Upper lobe of right lung (tissue), 1 donor: ENCODE measurements around the gene SLBP. TPM values are rescaled to one million over a fixed set of nuclear protein-coding genes. Genes with fewer than 3 reads are reported as not detected.

Experiments used
- ATAC-seq: fragments of 200-7000 bp; cut with Tn5 transposase; one replicate; pipeline ENCODE4 v1.9.1; 2020; ENCODE audit warnings: mild to moderate bottlenecking, moderate library complexity
- DNase-seq: peaks from one replicate; pipeline ENCODE4 v3.0.0-alpha.2; 2020
- H3K27ac ChIP-seq: fragments of 200-600 bp; one replicate; pipeline ENCODE4 v1.8.0; 2022
- H3K27me3 ChIP-seq: fragments of 200-600 bp; one replicate; pipeline ENCODE4 v1.8.0; 2022; ENCODE audit warnings: mild to moderate bottlenecking
- H3K36me3 ChIP-seq: fragments of 200-600 bp; one replicate; pipeline ENCODE4 v1.8.0; 2022
- H3K4me1 ChIP-seq: fragments of 200-600 bp; one replicate; pipeline ENCODE4 v1.8.0; 2022
- H3K4me3 ChIP-seq: fragments of 200-600 bp; one replicate; pipeline ENCODE4 v1.8.0; 2022; ENCODE audit warnings: mild to moderate bottlenecking
- H3K9me3 ChIP-seq: fragments of 200-600 bp; one replicate; pipeline ENCODE4 v1.8.0; 2022
- CTCF ChIP-seq: fragments of 200-600 bp; IDR thresholded peaks from one replicate; pipeline ENCODE4 v1.8.0; 2022; ENCODE audit warnings: antibody characterized with exemption
- intact Hi-C: fragments of 100-400 bp; cut with DNase I; formaldehyde crosslinking; loops from one replicate; pipeline ENCODE4 v1.11.0; 2022
- total RNA-seq: library from RNA; stranded (reverse); fragmentation: NEBNext Ultra II Directional; extraction: Animal tissue kit (Norgen Biotek cat#: 25700); gene quantifications from one replicate; pipeline ENCODE4 v1.2.1, GENCODE V29; 2021
- donor health status: DM: no; HTN: yes; CAD: no; lungs with severe emphysema.

SLBP gene
- total RNA-seq, 1 donor from 2014 or later, result 32.8 TPM

DNA sequence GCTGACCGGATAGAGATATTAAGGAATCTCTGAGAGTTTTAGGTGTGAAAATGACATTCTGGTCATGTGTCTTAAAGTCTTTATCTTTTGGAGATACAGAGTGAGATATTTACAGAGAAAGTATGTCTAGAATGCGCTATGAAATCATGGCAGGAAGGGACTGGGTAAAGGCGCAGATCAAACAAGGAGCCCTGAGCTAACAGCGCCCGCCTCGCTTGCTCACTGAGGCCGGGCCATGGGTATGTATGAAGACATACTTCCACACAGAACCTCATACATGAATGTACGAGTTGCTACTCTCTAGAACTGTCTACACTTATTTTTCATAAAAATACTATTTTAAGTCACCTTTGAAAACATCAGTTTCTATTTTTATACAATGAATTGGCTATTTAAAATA lies 48.0 kb downstream of the SLBP start:
- no peaks in the 10 kb centered on the region for H3K4me1 ChIP-seq
- TF ChIP-seq CTCF, result no peak
- DNase-seq, result no peak
- no peak overlapping the region for H3K4me3 ChIP-seq
- ATAC-seq, result no peak
- H3K27ac ChIP-seq, result no peak overlapping the region
- no peaks in the 10 kb centered on the region for H3K36me3 ChIP-seq
- H3K27me3 ChIP-seq, result no peaks in the 10 kb centered on the region
- intact Hi-C loops, result no loop called here
- no peaks in the 10 kb centered on the region for H3K9me3 ChIP-seq

- no peak overlapping the region for H3K4me3 ChIP-seq
- H3K27ac ChIP-seq, result no peak overlapping the region
- intact Hi-C loops, result no loop called here
- H3K36me3 ChIP-seq, result no peaks in the 10 kb centered on the region
- no peak for TF ChIP-seq CTCF
- no peak for ATAC-seq
- no peaks in the 10 kb centered on the region for H3K4me1 ChIP-seq
- no peaks in the 10 kb centered on the region for H3K9me3 ChIP-seq
- no peak for DNase-seq
- no peaks in the 10 kb centered on the region for H3K27me3 ChIP-seq
Observed at GRCh38 chr4:1663549-1663948, 48.6 kb downstream of the SLBP start.

DNA sequence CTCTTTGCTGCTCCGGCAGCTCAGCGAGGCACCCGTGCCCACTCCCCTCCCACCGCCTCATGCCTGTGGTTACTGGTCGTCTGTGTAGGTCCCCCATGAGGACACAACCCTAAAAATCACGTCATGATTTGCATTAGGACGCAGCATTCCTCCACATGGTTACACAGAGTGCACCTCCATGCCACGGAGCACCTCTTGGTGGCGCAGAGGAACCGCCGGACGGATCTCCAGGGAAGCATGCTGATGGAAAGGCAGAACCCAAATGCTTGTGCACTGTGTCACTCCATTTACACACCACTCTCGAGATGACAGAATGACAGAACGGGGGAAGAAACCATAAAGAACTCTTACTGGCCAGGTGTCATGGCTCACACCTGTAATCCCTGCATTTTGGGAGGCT lies 50.4 kb downstream of the SLBP start:
- TF ChIP-seq CTCF, result no peak
- no peaks in the 10 kb centered on the region for H3K36me3 ChIP-seq
- no peak for DNase-seq
- no peaks in the 10 kb centered on the region for H3K9me3 ChIP-seq
- H3K27ac ChIP-seq, result no peak overlapping the region
- no peaks in the 10 kb centered on the region for H3K27me3 ChIP-seq
- ATAC-seq, result no peak
- H3K4me1 ChIP-seq, result no peaks in the 10 kb centered on the region
- no peak overlapping the region for H3K4me3 ChIP-seq
- intact Hi-C loops, result no loop called here

GRCh38 chr4:1660948-1661677 lies 51.0 kb downstream of the SLBP start:
- H3K4me3 ChIP-seq, result no peak overlapping the region
- H3K27me3 ChIP-seq, result no peaks in the 10 kb centered on the region
- ATAC-seq (no peak), DNase-seq (no peak)
- no peaks in the 10 kb centered on the region for H3K9me3 ChIP-seq
- no peaks in the 10 kb centered on the region for H3K4me1 ChIP-seq
- TF ChIP-seq CTCF, result no peak
- no peaks in the 10 kb centered on the region for H3K36me3 ChIP-seq
- intact Hi-C loops, result no loop called here
- H3K27ac ChIP-seq, result no peak overlapping the region

- Histone ChIP-seq H3K4me1 (no peaks in the 10 kb centered on the region), H3K9me3 (no peaks in the 10 kb centered on the region), H3K36me3 (no peaks in the 10 kb centered on the region), H3K4me3 (no peak overlapping the region), H3K27me3 (no peaks in the 10 kb centered on the region), H3K27ac (no peak overlapping the region)
- DNase-seq (no peak), ATAC-seq (no peak)
- intact Hi-C loops, result no loop called here
- TF ChIP-seq CTCF, result no peak
Observed at GRCh38 chr4:1659104-1660043, 52.7 kb downstream of the SLBP start.
